Right lung (tissue), 5 donors: ENCODE results near the gene LDHAL6A. TPM values are rescaled to one million over a fixed set of nuclear protein-coding genes. Genes with fewer than 3 reads are reported as not detected.

Source experiments
- DNase-seq, 2 donors: peaks; one replicate each; pipeline ENCODE4 v3.0.0-alpha.2; 2013
- polyA plus RNA-seq, 5 donors: library from polyadenylated mRNA; unstranded; fragments of 120-200 nt; gene quantifications; one replicate each; pipeline versions ENCODE4 v1.2.1 to v1.2.3, GENCODE V29; 2013; ENCODE audit warnings: inconsistent platforms in 1 of 5, low replicate concordance in 1 of 5; ENCODE audit not compliant: insufficient read length in 5 of 5, insufficient read depth in 1 of 5

LDHAL6A gene
- polyA plus RNA-seq, 5 donors, result 0.27 to 1.2 (median 0.69) TPM

DNA sequence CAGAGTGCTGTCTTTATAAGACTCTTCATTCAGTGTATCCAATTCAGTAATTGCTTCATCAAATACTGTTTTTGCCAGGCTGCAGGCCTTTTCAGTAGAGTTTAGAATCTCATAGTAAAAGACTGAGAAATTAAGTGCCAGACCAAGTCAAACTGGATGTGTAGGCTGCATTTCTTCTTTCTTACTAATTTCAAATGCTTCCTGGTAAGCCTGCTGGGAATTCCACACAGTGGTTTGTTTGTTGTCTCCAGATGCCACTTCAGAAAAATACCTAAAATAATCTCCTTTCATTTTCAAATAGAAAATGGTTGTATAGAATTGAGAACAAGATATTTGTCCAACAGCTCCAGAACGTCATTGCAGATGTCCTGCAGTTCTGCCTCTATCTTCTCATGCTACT is 34.7 kb downstream of the LDHAL6A start:
- no peak for DNase-seq

- DNase-seq, result no peak
These were observed 35.3 kb downstream of the LDHAL6A start for GRCh38 chr11:18490736-18491485.

GRCh38 chr11:18491924-18492323 is 36.3 kb downstream of the LDHAL6A start:
- DNase-seq, result no peak

DNA sequence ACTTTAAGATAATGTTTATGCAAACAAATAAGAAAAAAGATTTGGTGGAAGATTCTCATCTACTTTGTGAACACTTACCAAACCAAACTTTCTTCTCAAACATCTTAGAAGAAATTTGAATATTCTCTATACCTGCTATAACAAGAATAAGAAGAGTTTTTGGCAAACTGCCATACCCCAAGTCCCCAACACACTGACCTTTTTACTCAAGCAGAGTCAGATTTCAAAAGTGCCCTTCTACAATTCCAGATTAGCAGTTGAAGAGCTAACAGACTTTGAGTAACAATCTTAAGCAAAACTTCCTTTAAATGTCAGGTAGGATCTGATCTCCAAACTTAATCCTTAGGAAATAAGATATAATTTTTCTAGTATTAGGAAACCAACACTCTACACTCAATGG is 37.2 kb downstream of the LDHAL6A start:
- DNase-seq, result peak; percentile 12 to 18

- DNase-seq, result no peak
These were observed 37.7 kb downstream of the LDHAL6A start for GRCh38 chr11:18493310-18493709.

DNA sequence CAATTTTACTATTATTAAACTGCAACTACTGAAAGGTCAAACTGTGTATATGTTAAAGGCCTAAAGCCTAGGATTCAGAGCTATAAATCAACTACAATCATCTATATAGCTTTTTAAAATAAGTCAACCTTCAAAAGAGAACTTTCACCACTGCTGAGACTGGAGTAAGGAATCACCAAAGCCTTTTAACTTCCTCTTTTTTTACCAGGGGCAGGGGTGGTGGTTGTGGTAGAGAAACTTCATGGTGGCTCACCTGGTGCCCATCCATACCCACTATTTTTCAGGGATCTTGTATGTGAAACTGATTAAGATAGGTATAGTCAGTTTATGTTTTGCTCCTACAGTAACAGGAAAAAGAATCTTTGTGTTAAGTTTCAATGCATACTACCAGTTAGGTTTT is 39.6 kb downstream of the LDHAL6A start:
- no peak for DNase-seq

GRCh38 chr11:18495703-18496102 is 40.0 kb downstream of the LDHAL6A start:
- DNase-seq, result no peak

DNA sequence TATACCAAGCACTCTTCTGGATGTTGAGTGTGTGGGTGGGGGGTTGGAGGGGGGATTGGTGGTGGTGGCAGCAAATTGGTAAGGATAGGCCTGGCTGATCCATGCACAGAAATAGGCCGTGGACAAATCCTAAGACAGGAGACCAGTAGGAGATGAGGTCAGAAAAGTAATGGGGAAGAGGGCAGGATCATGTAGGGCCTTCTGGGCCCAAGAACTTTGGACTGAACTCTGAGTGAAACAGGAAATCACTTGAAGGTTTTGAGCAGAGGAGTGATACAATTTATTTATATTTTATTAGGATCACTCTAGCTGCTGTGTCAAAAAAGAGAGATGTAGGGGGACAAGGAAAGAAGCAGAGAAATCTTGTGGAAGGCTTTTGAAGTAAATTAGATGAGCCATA is 42.4 kb downstream of the LDHAL6A start:
- no peak for DNase-seq

- DNase-seq, result no peak
These were observed 46.0 kb downstream of the LDHAL6A start for GRCh38 chr11:18501629-18502028.

GRCh38 chr11:18502352-18502751 is 46.7 kb downstream of the LDHAL6A start:
- no peak for DNase-seq

GRCh38 chr11:18521122-18521521 is 65.5 kb downstream of the LDHAL6A start:
- no peak for DNase-seq

- DNase-seq, result no peak
These were observed 66.7 kb downstream of the LDHAL6A start for GRCh38 chr11:18522388-18522787.

DNA sequence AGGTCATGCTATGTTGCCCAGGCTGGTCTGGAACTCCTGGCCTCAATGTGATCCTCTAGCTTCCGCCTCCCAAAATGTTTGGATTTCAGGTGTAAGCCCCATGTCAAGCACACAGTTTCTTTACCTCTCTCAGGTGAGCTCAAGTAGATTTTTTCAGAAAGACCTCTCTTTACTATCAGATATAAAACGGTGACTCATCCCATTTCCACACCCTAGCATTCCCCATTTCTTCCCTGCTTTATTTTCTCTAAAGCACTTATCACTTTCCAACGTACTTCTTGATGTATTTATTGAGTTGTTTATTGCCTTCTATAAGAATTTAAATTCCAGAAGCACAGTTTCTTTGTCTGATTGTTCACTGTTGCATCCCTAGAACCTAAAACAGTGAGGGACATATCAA is 67.4 kb downstream of the LDHAL6A start:
- no peak for DNase-seq

GRCh38 chr11:18524248-18524647 is 68.6 kb downstream of the LDHAL6A start:
- DNase-seq, result no peak

DNA sequence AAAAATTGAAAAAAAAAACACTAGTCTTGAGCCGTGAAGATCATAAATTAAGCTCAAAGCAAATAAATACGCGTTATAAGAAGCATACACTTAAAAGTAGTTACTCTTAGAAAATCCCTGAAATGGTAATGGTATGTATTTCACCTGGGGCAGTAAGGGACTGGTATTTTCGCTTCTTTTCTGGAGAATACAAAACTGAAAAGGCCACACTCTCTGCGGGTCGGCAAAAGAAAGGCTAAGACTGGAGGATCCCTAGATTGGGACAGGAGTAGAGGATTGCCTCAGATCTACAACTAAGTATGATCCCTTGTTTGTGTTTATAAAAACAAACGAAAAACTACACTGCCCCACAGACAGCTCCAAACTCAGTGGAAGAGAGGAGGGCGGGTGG is 70.5 kb downstream of the LDHAL6A start:
- DNase-seq, result no peak

DNA sequence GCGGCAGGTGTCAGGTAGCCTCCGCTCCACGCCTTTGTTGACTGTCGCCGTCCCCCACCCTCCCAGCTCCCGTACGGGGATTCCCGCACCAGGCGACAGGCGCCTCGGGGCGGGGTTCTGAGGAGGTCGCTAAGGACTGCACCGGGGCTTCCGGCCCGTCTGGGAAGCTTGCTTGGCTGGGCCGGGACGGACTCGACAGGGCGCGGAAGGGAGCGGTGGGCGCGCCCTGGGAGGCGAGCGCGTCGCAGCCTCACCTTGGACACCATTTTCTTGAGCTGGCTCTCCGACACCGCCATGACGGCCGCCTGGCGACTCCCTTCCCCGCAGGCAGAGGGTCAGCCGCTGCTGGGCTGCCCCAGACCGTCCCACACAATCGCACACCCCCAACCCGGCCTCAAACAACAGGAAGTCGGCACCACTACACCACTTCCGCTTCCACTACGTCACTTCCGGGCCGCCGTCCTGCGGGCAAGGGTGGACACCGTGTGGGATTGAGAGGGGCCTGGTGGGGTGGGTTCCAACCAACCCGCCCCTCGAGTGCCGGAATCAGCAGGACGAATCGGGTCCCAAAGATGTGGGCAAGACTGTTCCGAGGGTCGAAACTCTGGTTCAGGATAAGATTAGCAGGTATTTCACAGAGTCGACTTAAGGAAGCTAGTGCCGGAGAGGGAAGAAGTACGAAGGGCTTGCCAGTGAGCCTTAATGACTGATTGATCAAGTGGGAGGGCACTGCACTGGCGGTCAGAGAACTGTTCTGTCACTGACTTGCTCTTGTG is 71.1 kb downstream of the LDHAL6A start, which contains the start of gene TSG101:
Gene TSG101 (minus strand): TSS at position 422 of the 776 bp plus-strand sequence. CDS start 126 bp downstream, at position 296.
- peak; percentile 94 to 96 for DNase-seq

- DNase-seq, result peak in 1 of 2 donors; percentile 2
These were observed 71.9 kb downstream of the LDHAL6A start for GRCh38 chr11:18527512-18527911.

Other genes with a start within 250 kb of the LDHAL6A start
- under 1 TPM in 1 of 5 donors, not detected in 4; 0.25 TPM for gene SAA4, start 219.1 kb upstream of the LDHAL6A start, polyA plus RNA-seq
- under 1 TPM in 3 of 5 donors, not detected in 2; 0.10 to 0.24 (median 0.18) TPM for gene SAA2, start 207.2 kb upstream of the LDHAL6A start, polyA plus RNA-seq
- not detected for gene SAA1, start 189.6 kb upstream of the LDHAL6A start, polyA plus RNA-seq
- 10 to 100 TPM; 14.9 to 26.9 (median 21.6) TPM for gene HPS5, start 133.7 kb upstream of the LDHAL6A start, polyA plus RNA-seq
- 10 to 100 TPM; 48.3 to 76.9 (median 68.6) TPM for gene GTF2H1, start 133.3 kb upstream of the LDHAL6A start, polyA plus RNA-seq
- gene LDHA, start 61.3 kb upstream of the LDHAL6A start, polyA plus RNA-seq, result 100 to 1,000 TPM; 282 to 426 (median 384) TPM
- 1 to 10 TPM in 1 of 5 donors, under 1 TPM in 1, not detected in 3; 0.05 to 1.4 TPM for gene LDHC, start 43.5 kb upstream of the LDHAL6A start, polyA plus RNA-seq
- 100 to 1,000 TPM in 3 of 5 donors, 10 to 100 TPM in 2; 83.8 to 136 (median 114) TPM for gene TSG101, start 71.1 kb downstream of the LDHAL6A start, polyA plus RNA-seq
- gene UEVLD, start 132.9 kb downstream of the LDHAL6A start, polyA plus RNA-seq, result 10 to 100 TPM; 15.9 to 23.1 (median 21.3) TPM
- gene MISFA, start 143.9 kb downstream of the LDHAL6A start, polyA plus RNA-seq, result 10 to 100 TPM in 3 of 5 donors, 1 to 10 TPM in 2; 9.0 to 16.7 (median 12.1) TPM
- gene SPTY2D1, start 178.5 kb downstream of the LDHAL6A start, polyA plus RNA-seq, result 10 to 100 TPM; 17.2 to 27.5 (median 23.3) TPM
- 1 to 10 TPM; 3.0 to 3.6 (median 3.4) TPM for gene TMEM86A, start 242.9 kb downstream of the LDHAL6A start, polyA plus RNA-seq